ENCODE measurements around the gene RXRA. TPM values are rescaled to one million over a fixed set of nuclear protein-coding genes. Genes with fewer than 3 reads are reported as not detected.

The RXRA gene
- total RNA-seq, 1 experiment from 2014 or later: 29.9 TPM

- H3K4me1 Mint-ChIP-seq: no peaks in the 10 kb centered on the region
- no CpG with 5 or more reads among the region's 24 CpGs for WGBS (ENCODE audit: extremely low coverage, insufficient read length, low lambda C conversion rate)
- H3K4me2 ChIP-seq (ENCODE audit: insufficient read depth, insufficient read length, low read length): no peak overlapping the region
- no peaks in the 10 kb centered on the region for H3K27me3 Mint-ChIP-seq (ENCODE audit: low read depth)
- H4K20me1 ChIP-seq (ENCODE audit: control insufficient read depth, insufficient read depth, insufficient read length): no peaks in the 10 kb centered on the region
- DNase-seq: no peak
- no peaks in the 10 kb centered on the region for H3K9me3 Mint-ChIP-seq
- H3K36me3 Mint-ChIP-seq (ENCODE audit: insufficient read depth in 1 of 3, low read depth in 3 of 3): peaks cover 0 to 5% (median 1%) of the 10 kb centered on the region in 3 experiments; a peak in 3 of 7 replicates
- no peaks in the 10 kb centered on the region for H3K9me3 ChIP-seq (ENCODE audit: control insufficient read depth, low read depth, low read length)
- H3K27me3 ChIP-seq (ENCODE audit: insufficient read depth, low read length): no peaks in the 10 kb centered on the region
- no peak overlapping the region for H2AK5ac ChIP-seq (ENCODE audit: insufficient read length, low read length)
- no peak overlapping the region for H2BK15ac ChIP-seq (ENCODE audit: low read depth, low read length)
- no peak overlapping the region for H4K8ac ChIP-seq (replicated peaks; ENCODE audit: insufficient read length, low read depth, low read length)
- no peak overlapping the region; the same call in 1 of the 2 replicates for H3K14ac ChIP-seq (ENCODE audit: insufficient read depth, low read length)
- H2BK12ac ChIP-seq (ENCODE audit: insufficient read length, low read depth, low read length): no peak overlapping the region
- no peak overlapping the region for H3K4me3 Mint-ChIP-seq
- no peak overlapping the region for H2AFZ ChIP-seq (ENCODE audit: low read length)
- H3K27ac Mint-ChIP-seq: no peak overlapping the region
- no peak overlapping the region for H4K91ac ChIP-seq (ENCODE audit: insufficient read length, low read depth, low read length)
- no peaks in the 10 kb centered on the region for H3K23me2 ChIP-seq (ENCODE audit: insufficient read length, low read depth, low read length, poor library complexity, severe bottlenecking)
- no peak overlapping the region for H2BK20ac ChIP-seq (ENCODE audit: low read depth, low read length, poor library complexity, severe bottlenecking)
- H3K18ac ChIP-seq (ENCODE audit: insufficient read length, low read depth, low read length): no peak overlapping the region
- no peak overlapping the region for H2BK5ac ChIP-seq (ENCODE audit: insufficient read length, low read length)
- TF ChIP-seq CTCF (conservative IDR thresholded peaks at IDR 0.05): no peak
- H3K79me1 ChIP-seq (ENCODE audit: insufficient read depth, low read depth, low read length, poor library complexity, severe bottlenecking): no peaks in the 10 kb centered on the region
- no peak overlapping the region for H3T11ph ChIP-seq (ENCODE audit: low read length)
- H3K4ac ChIP-seq (ENCODE audit: low read depth, low read length): no peak overlapping the region
- no peak overlapping the region for H3K23ac ChIP-seq (ENCODE audit: insufficient read length, low read depth, low read length)
- no peak overlapping the region for H2BK120ac ChIP-seq (ENCODE audit: low read depth, low read length, poor library complexity, severe bottlenecking)
- no peak overlapping the region for H3K27ac ChIP-seq (ENCODE audit: insufficient read length, low read depth, low read length)
- no peak overlapping the region for H3K9ac ChIP-seq (ENCODE audit: extremely low read depth, insufficient read length, low read length)
- no peak overlapping the region for H3K56ac ChIP-seq (ENCODE audit: insufficient read length, low read depth, low read length)
- H3K79me2 ChIP-seq (ENCODE audit: insufficient read depth, low read length): no peaks in the 10 kb centered on the region
- no peaks in the 10 kb centered on the region for H3K4me1 ChIP-seq (ENCODE audit: insufficient read depth, low read length)
- no peak overlapping the region for H4K5ac ChIP-seq (ENCODE audit: insufficient read length, low read depth, low read length)
These were observed 101.0 kb downstream of the RXRA start for GRCh38 chr9:134427153-134427782.
